GM12878 (cell line): ENCODE measurements around the gene RBMS1. TPM values are rescaled to one million over a fixed set of nuclear protein-coding genes. Genes with fewer than 3 reads are reported as not detected.

Experiments
- ATAC-seq: fragments of 200-7000 bp; cut with Tn5 transposase; 3 replicates; pipeline ENCODE4 v1.9.1; 2020; ENCODE audit warnings: mild to moderate bottlenecking, moderate library complexity
- BruUV-seq: library from RNA; stranded (reverse); fragments of 400-500 nt; replicated peaks from 2 replicates; lab custom pipeline; 2021; lab: Mats Ljungman, UMichigan
- CTCF ChIA-PET: fragments of 300-600 bp; sonication (Branson Sonifier 250); formaldehyde crosslinking; extraction: SDS; loops from one replicate; lab custom pipeline; 2021; ENCODE audit warnings: inconsistent platforms; lab: Yijun Ruan, JAX
- POLR2A ChIA-PET: fragments of 350-600 bp; formaldehyde crosslinking; extraction: SDS; loops from one replicate; lab custom pipeline; 2021; ENCODE audit warnings: inconsistent platforms; lab: Charles Lee
- RAD21 ChIA-PET: fragments of 300-600 bp; sonication (Branson Sonifier 250); formaldehyde crosslinking; loops from one replicate; lab custom pipeline; 2023; ENCODE audit warnings: antibody characterized with exemption; ENCODE audit not compliant: unreplicated experiment; lab: Charles Lee
- SMC1A ChIA-PET: fragments of 300-600 bp; sonication (Branson Sonifier 250); formaldehyde crosslinking; loops from one replicate; lab custom pipeline; 2023; ENCODE audit not compliant: unreplicated experiment, uncharacterized antibody; lab: Charles Lee
- DNase-seq: peaks from one replicate; pipeline ENCODE4 v3.0.0-alpha.2; 2011; ENCODE audit warnings: low read depth, low spot score
- FAIRE-seq: peaks from 3 replicates; lab custom pipeline; 2011; peaks lifted over from hg19 to GRCh38; lab: Jason Lieb, UNC
- H2AFZ ChIP-seq: 2 replicates; pipeline ENCODE4 v1.6.0; 2011; ENCODE audit warnings: low read depth, low read length, control low read depth; ENCODE audit not compliant: control insufficient read depth
- H3K27ac ChIP-seq: 2 replicates; pipeline ENCODE4 v1.5.1; 2011; ENCODE audit warnings: control low read depth; ENCODE audit not compliant: control insufficient read depth, insufficient read depth
- H3K27me3 ChIP-seq, 2 experiments: replicated peaks in 1 of 2; 2 replicates each; pipeline versions ENCODE4 v1.6.0 to v1.6.1; 2011; ENCODE audit warnings: low read length in 1 of 2; ENCODE audit not compliant: control insufficient read depth in 2 of 2, insufficient read depth in 2 of 2
- H3K36me3 ChIP-seq, 2 experiments: 2 replicates each; pipeline ENCODE4 v1.5.1; 2011; ENCODE audit warnings: low read length in 1 of 2; ENCODE audit not compliant: control insufficient read depth in 2 of 2, insufficient read depth in 2 of 2
- H3K4me1 ChIP-seq: 2 replicates; pipeline ENCODE4 v1.6.1; 2011; ENCODE audit warnings: mild to moderate bottlenecking, low read length, moderate library complexity, mixed read lengths; ENCODE audit not compliant: control insufficient read depth, insufficient read depth
- H3K4me2 ChIP-seq: 2 replicates; pipeline ENCODE4 v1.6.0; 2011; ENCODE audit warnings: control low read depth; ENCODE audit not compliant: control insufficient read depth, insufficient read depth
- H3K4me3 ChIP-seq: fragments of 200-600 bp; sonication (generic); 2 replicates; pipeline ENCODE4 v1.5.1; 2016
- H3K79me2 ChIP-seq: 2 replicates; pipeline ENCODE4 v1.6.0; 2011; ENCODE audit warnings: low read length; ENCODE audit not compliant: control insufficient read depth, insufficient read depth
- H3K9ac ChIP-seq: 2 replicates; pipeline ENCODE4 v1.8.0; 2011; ENCODE audit warnings: low read length, control low read depth, mixed read lengths; ENCODE audit not compliant: control insufficient read depth, insufficient read depth
- H3K9me3 ChIP-seq: replicated peaks from 3 replicates; pipeline ENCODE4 v1.5.1; 2011; ENCODE audit warnings: mild to moderate bottlenecking, low read length; ENCODE audit not compliant: control insufficient read depth, insufficient read depth
- H4K20me1 ChIP-seq: 2 replicates; pipeline ENCODE4 v1.6.0; 2011; ENCODE audit not compliant: control insufficient read depth, insufficient read depth
- BRCA1 ChIP-seq: IDR thresholded peaks from 2 replicates; pipeline ENCODE4 v1.6.1; 2011; ENCODE audit warnings: low read depth, low read length, improper control_type of control experiment
- FOS ChIP-seq: IDR thresholded peaks from 3 replicates; pipeline ENCODE4 v1.6.1; 2011; ENCODE audit warnings: borderline replicate concordance; ENCODE audit not compliant: insufficient read length; ENCODE audit errors: extremely low read depth
- IKZF1 ChIP-seq: fragments of 450-650 bp; conservative IDR thresholded peaks from 2 replicates; pipeline ENCODE4 v1.6.1; 2017; ENCODE audit warnings: antibody characterized with exemption, mild to moderate bottlenecking
- POLR2AphosphoS2 ChIP-seq: IDR thresholded peaks from 2 replicates; pipeline ENCODE4 v1.6.1; 2011; ENCODE audit warnings: low read depth, mild to moderate bottlenecking, low read length, improper control_type of control experiment, moderate library complexity
- SRF ChIP-seq, 2 experiments: IDR thresholded peaks; 2 replicates each; pipeline ENCODE4 v1.6.1; 2011; ENCODE audit warnings: low read depth in 2 of 2, low read length in 2 of 2, mild to moderate bottlenecking in 1 of 2, moderate library complexity in 1 of 2
- ZBED1 ChIP-seq: IDR thresholded peaks from 2 replicates; pipeline ENCODE4 v1.6.1; 2016; ENCODE audit warnings: borderline replicate concordance
- WGBS: methylation state at CpG from one replicate; pipeline ENCODE4 v1.1.6; 2016; ENCODE audit warnings: low lambda C conversion rate; ENCODE audit not compliant: insufficient replicate concordance, insufficient coverage; ENCODE audit errors: missing lambda C conversion rate; 5-methylcytosine and 5-hydroxymethylcytosine counted together
- in situ Hi-C: fragments of 300-500 bp; cut with MboI; formaldehyde crosslinking; loops from 9 replicates; pipeline ENCODE4 v1.14.3; 2018; ENCODE audit warnings: mixed read lengths
- intact Hi-C: fragments of 100-400 bp; cut with micrococcal nuclease; formaldehyde crosslinking; loops from one replicate; pipeline ENCODE4 v1.14.2; 2022; ENCODE audit not compliant: unreplicated experiment
- polyA plus RNA-seq, 11 experiments: library from polyadenylated mRNA; depleted of rRNA in 4 of 11; unstranded in 6 of 11; stranded (reverse) in 5 of 11; fragments of >200 nt; fragmentation: Nextera tagmentation in 4 of 11; fragmentation: Illumina TruSeq in 1 of 11; extraction: Ambion mirVana in 4 of 11; extraction: Trizol in 1 of 11; gene quantifications; 1 replicate in 1 of 11; 2 replicates in 10 of 11; pipeline versions ENCODE4 v1.2.1 to v1.2.3, GENCODE V29; 2011 to 2016; ENCODE audit warnings: inconsistent platforms in 2 of 11, missing spikeins in 2 of 11, low read depth in 1 of 11
- total RNA-seq, 4 experiments: library from RNA; depleted of rRNA in 3 of 4; stranded (reverse); fragments of >200 nt in 3 of 4; fragmentation: Illumina TruSeq in 1 of 4; extraction: Trizol in 1 of 4; gene quantifications; 2 replicates each; pipeline versions ENCODE4 v1.2.1 to v1.2.3, GENCODE V29; 2013 to 2021
- TF ChIP-seq, protein P1 (sequence below): IDR thresholded peaks from 2 replicates; pipeline ENCODE4 v1.6.1; 2012; ENCODE audit warnings: improper control_type of control experiment, low read depth, low read length; ENCODE audit not compliant: insufficient replicate concordance

Gene RBMS1
- total and polyA plus RNA-seq, 10 of the 15 experiments (the other 5 are each of a cell fraction or from before 2014, with no cell fraction given), result 0.04 to 0.31 (median 0.17) TPM; not detected in 1

- no peaks in the 10 kb centered on the region for H3K4me1 ChIP-seq
- no peaks in the 10 kb centered on the region for H3K9me3 ChIP-seq
- ChIA-PET POLR2A (no interaction called here), SMC1A (interaction anchor here (1.0 to 1.1 kb wide), 2 partner anchors 9 to 48 kb away, joined by 3 to 4 read pairs; no protein-coding TSS in a partner anchor), CTCF (interaction anchor here (0.9 to 1.2 kb wide), 2 partner anchors 24 to 48 kb away, joined by 3 read pairs; no protein-coding TSS in a partner anchor)
- no peak overlapping the region for H2AFZ ChIP-seq
- intact Hi-C loops, result no loop called here
- FAIRE-seq (no peak), DNase-seq (no peak)
- no peaks in the 10 kb centered on the region for H3K36me3 ChIP-seq
- no peak overlapping the region for H3K4me3 ChIP-seq
- H4K20me1 ChIP-seq, result no peaks in the 10 kb centered on the region
- H3K27ac ChIP-seq, result no peak overlapping the region
- BruUV-seq, result no TSS peak
- in situ Hi-C loops, result no loop called here
- 73% methylated on average over 1 of the region's 1 CpG for WGBS
- H3K9ac ChIP-seq, result no peak overlapping the region
- no peak for TF ChIP-seq POLR2AphosphoS2
- TF ChIP-seq, protein P1, sequence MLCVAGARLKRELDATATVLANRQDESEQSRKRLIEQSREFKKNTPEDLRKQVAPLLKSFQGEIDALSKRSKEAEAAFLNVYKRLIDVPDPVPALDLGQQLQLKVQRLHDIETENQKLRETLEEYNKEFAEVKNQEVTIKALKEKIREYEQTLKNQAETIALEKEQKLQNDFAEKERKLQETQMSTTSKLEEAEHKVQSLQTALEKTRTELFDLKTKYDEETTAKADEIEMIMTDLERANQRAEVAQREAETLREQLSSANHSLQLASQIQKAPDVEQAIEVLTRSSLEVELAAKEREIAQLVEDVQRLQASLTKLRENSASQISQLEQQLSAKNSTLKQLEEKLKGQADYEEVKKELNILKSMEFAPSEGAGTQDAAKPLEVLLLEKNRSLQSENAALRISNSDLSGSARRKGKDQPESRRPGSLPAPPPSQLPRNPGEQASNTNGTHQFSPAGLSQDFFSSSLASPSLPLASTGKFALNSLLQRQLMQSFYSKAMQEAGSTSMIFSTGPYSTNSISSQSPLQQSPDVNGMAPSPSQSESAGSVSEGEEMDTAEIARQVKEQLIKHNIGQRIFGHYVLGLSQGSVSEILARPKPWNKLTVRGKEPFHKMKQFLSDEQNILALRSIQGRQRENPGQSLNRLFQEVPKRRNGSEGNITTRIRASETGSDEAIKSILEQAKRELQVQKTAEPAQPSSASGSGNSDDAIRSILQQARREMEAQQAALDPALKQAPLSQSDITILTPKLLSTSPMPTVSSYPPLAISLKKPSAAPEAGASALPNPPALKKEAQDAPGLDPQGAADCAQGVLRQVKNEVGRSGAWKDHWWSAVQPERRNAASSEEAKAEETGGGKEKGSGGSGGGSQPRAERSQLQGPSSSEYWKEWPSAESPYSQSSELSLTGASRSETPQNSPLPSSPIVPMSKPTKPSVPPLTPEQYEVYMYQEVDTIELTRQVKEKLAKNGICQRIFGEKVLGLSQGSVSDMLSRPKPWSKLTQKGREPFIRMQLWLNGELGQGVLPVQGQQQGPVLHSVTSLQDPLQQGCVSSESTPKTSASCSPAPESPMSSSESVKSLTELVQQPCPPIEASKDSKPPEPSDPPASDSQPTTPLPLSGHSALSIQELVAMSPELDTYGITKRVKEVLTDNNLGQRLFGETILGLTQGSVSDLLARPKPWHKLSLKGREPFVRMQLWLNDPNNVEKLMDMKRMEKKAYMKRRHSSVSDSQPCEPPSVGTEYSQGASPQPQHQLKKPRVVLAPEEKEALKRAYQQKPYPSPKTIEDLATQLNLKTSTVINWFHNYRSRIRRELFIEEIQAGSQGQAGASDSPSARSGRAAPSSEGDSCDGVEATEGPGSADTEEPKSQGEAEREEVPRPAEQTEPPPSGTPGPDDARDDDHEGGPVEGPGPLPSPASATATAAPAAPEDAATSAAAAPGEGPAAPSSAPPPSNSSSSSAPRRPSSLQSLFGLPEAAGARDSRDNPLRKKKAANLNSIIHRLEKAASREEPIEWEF, result no peak
- TF ChIP-seq SRF (IDR thresholded peaks at IDR 0.05; ENCODE audit: low read depth in 2 of 2, low read length in 2 of 2), result no peak
- TF ChIP-seq IKZF1, result no peak
- no peak for TF ChIP-seq BRCA1
- TF ChIP-seq ZBED1, result no peak
- no peak for TF ChIP-seq FOS
- TF ChIP-seq, all 136 proteins: peak for 0
- H3K4me2 ChIP-seq, result no peak overlapping the region
- H3K79me2 ChIP-seq, result no peaks in the 10 kb centered on the region
- no peak for ATAC-seq
- RAD21 ChIA-PET, result no interaction called here
- no peaks in the 10 kb centered on the region; a peak in 1 of 4 replicates for H3K27me3 ChIP-seq
These were observed 193.4 kb downstream of the RBMS1 start for GRCh38 chr2:160300203-160300602.
